Activated CD8-positive, alpha-beta T cell treated with anti-CD3 and anti-CD28 coated beads for 36 hours (primary cell): ENCODE measurements around the gene BMP10. TPM values are rescaled to one million over a fixed set of nuclear protein-coding genes. Genes with fewer than 3 reads are reported as not detected.

Experiments used
- ATAC-seq: fragments of 200-7000 bp; cut with Tn5 transposase; one replicate; pipeline ENCODE4 v1.10.0; 2021; ENCODE audit warnings: mild to moderate bottlenecking, moderate library complexity
- CTCF ChIA-PET: fragments of 350-600 bp; sonication (Branson Sonifier 250); formaldehyde crosslinking; loops from one replicate; lab custom pipeline; 2021; ENCODE audit warnings: antibody characterized with exemption; lab: Charles Lee
- POLR2A ChIA-PET: fragments of 350-600 bp; sonication (Branson Sonifier 250); formaldehyde crosslinking; loops from one replicate; lab custom pipeline; 2021; ENCODE audit warnings: antibody characterized with exemption; lab: Charles Lee
- DNase-seq: peaks from one replicate; pipeline ENCODE4 v3.0.0-alpha.2; 2020
- H3K27ac Mint-ChIP-seq: one replicate; pipeline ENCODE4 v1.8.0; 2021; ENCODE audit warnings: mild to moderate bottlenecking, mixed read lengths
- H3K27me3 Mint-ChIP-seq: one replicate; pipeline ENCODE4 v1.8.0; 2021; ENCODE audit warnings: mixed read lengths
- H3K36me3 Mint-ChIP-seq: one replicate; pipeline ENCODE4 v1.8.0; 2021; ENCODE audit warnings: low read depth, mixed read lengths
- H3K4me1 Mint-ChIP-seq: one replicate; pipeline ENCODE4 v1.8.0; 2021; ENCODE audit warnings: low read depth, mixed read lengths
- H3K4me3 Mint-ChIP-seq: one replicate; pipeline ENCODE4 v1.8.0; 2021; ENCODE audit warnings: mild to moderate bottlenecking, moderate library complexity, mixed read lengths
- H3K9me3 Mint-ChIP-seq: one replicate; pipeline ENCODE4 v1.8.0; 2021; ENCODE audit warnings: mixed read lengths
- CTCF ChIP-seq: fragments of 200-600 bp; IDR thresholded peaks from one replicate; pipeline ENCODE4 v1.8.0; 2022; ENCODE audit warnings: antibody characterized with exemption, mild to moderate bottlenecking
- intact Hi-C: fragments of 100-400 bp; cut with micrococcal nuclease; formaldehyde crosslinking; loops from one replicate; pipeline ENCODE4 v1.10.0; 2022
- total RNA-seq, 2 experiments: library from RNA; stranded (reverse); gene quantifications; one replicate each; pipeline ENCODE4 v1.2.3, GENCODE V29; 2021

Gene BMP10
- total RNA-seq, 2 experiments from 2014 or later = not detected

- peaks cover 2% of the 10 kb centered on the region for H3K4me1 Mint-ChIP-seq
- no peak for DNase-seq
- intact Hi-C loops = no loop called here
- ATAC-seq = no peak
- POLR2A ChIA-PET = no interaction called here
- no peaks in the 10 kb centered on the region for H3K27me3 Mint-ChIP-seq
- H3K9me3 Mint-ChIP-seq = no peaks in the 10 kb centered on the region
- CTCF ChIA-PET = interaction anchor here (0.8 to 1.3 kb wide), 4 partner anchors 9 to 73 kb away, joined by 3 to 4 read pairs (median 3); no protein-coding TSS in a partner anchor
- H3K36me3 Mint-ChIP-seq = no peaks in the 10 kb centered on the region
- no peak for TF ChIP-seq CTCF
- H3K4me3 Mint-ChIP-seq = no peak overlapping the region
- H3K27ac Mint-ChIP-seq = no peak overlapping the region
These were observed 982 bp downstream of the BMP10 start for GRCh38 chr2:68870215-68870614.

- H3K36me3 Mint-ChIP-seq = no peaks in the 10 kb centered on the region
- ATAC-seq (no peak), DNase-seq (no peak)
- intact Hi-C loops = no loop called here
- H3K9me3 Mint-ChIP-seq = no peaks in the 10 kb centered on the region
- no peak overlapping the region for H3K4me3 Mint-ChIP-seq
- ChIA-PET POLR2A (no interaction called here), CTCF (no interaction called here)
- H3K27me3 Mint-ChIP-seq = no peaks in the 10 kb centered on the region
- H3K27ac Mint-ChIP-seq = no peak overlapping the region
- H3K4me1 Mint-ChIP-seq = peaks cover 1% of the 10 kb centered on the region
- TF ChIP-seq CTCF = no peak
These were observed 6.1 kb downstream of the BMP10 start for GRCh38 chr2:68865108-68865507.

- TF ChIP-seq CTCF = no peak
- intact Hi-C loops = no loop called here
- ChIA-PET POLR2A (interaction anchor here (1.5 kb wide), 1 partner anchor 15 kb away, joined by 4 read pairs; no protein-coding TSS in a partner anchor), CTCF (interaction anchor here (1.5 kb wide), 1 partner anchor 61 kb away, joined by 4 read pairs; no protein-coding TSS in a partner anchor)
- ATAC-seq (no peak), DNase-seq (no peak)
- no peaks in the 10 kb centered on the region for H3K27me3 Mint-ChIP-seq
- no peaks in the 10 kb centered on the region for H3K4me1 Mint-ChIP-seq
- H3K36me3 Mint-ChIP-seq = no peaks in the 10 kb centered on the region
- no peaks in the 10 kb centered on the region for H3K9me3 Mint-ChIP-seq
- no peak overlapping the region for H3K4me3 Mint-ChIP-seq
- no peak overlapping the region for H3K27ac Mint-ChIP-seq
These were observed 7.2 kb downstream of the BMP10 start for GRCh38 chr2:68863996-68864395.

GRCh38 chr2:68862889-68863288, 8.3 kb downstream of the BMP10 start:
- H3K27me3 Mint-ChIP-seq = no peaks in the 10 kb centered on the region

More at GRCh38 chr2:68862889-68863288, 8.3 kb downstream of the BMP10 start:
- ChIA-PET CTCF (interaction anchor here (0.8 to 1.5 kb wide), 3 partner anchors 9 to 63 kb away, joined by 3 to 4 read pairs (median 3); no protein-coding TSS in a partner anchor), POLR2A (interaction anchor here (0.6 to 1.5 kb wide), 2 partner anchors 16 to 36 kb away, joined by 3 to 4 read pairs; no protein-coding TSS in a partner anchor)
- H3K9me3 Mint-ChIP-seq = no peaks in the 10 kb centered on the region
- intact Hi-C loops = no loop called here
- H3K36me3 Mint-ChIP-seq = no peaks in the 10 kb centered on the region
- H3K4me1 Mint-ChIP-seq = peaks cover 4% of the 10 kb centered on the region
- DNase-seq (no peak), ATAC-seq (no peak)
- no peak for TF ChIP-seq CTCF
- no peak overlapping the region for H3K27ac Mint-ChIP-seq
- H3K4me3 Mint-ChIP-seq = no peak overlapping the region
